Head of caudate nucleus (tissue), 42 donors: ENCODE data around the gene KANSL1.

Experiments
- DNase-seq, 42 donors: peaks; one replicate each; pipeline versions ENCODE4 v3.0.0 to v3.0.0-alpha.2; 2020 to 2021; ENCODE audit warnings: mixed read lengths in 7 of 42
- intact Hi-C: fragments of 100-400 bp; cut with DNase I; formaldehyde crosslinking; loops from one replicate; pipeline ENCODE4 v1.15.0; 2022

Gene KANSL1

GRCh38 chr17:46151762-46152161, 41.5 kb downstream of the KANSL1 start:
- intact Hi-C loops = no loop called here

GRCh38 chr17:46150216-46150963, 42.8 kb downstream of the KANSL1 start:
- DNase-seq = no peak
- intact Hi-C loops = no loop called here

More at GRCh38 chr17:46151762-46152161, 41.5 kb downstream of the KANSL1 start:
- no peak for DNase-seq

GRCh38 chr17:46148247-46148646, 45.0 kb downstream of the KANSL1 start:
- intact Hi-C loops = no loop called here
- DNase-seq = no peak

GRCh38 chr17:46147296-46147695, 45.9 kb downstream of the KANSL1 start:
- intact Hi-C loops = no loop called here
- no peak for DNase-seq

- DNase-seq = no peak
- intact Hi-C loops = no loop called here
These were observed 49.0 kb downstream of the KANSL1 start for GRCh38 chr17:46144246-46144645.

GRCh38 chr17:46143827-46144236, 49.4 kb downstream of the KANSL1 start:
- DNase-seq = no peak
- intact Hi-C loops = no loop called here

GRCh38 chr17:46141645-46142044, 51.6 kb downstream of the KANSL1 start:
- no peak for DNase-seq
- intact Hi-C loops = no loop called here

- intact Hi-C loops = no loop called here
- no peak for DNase-seq
These were observed 52.5 kb downstream of the KANSL1 start for GRCh38 chr17:46140645-46141197.

- intact Hi-C loops = loop anchor here (5.0 kb wide), 2 partner anchors 53 to 693 kb away; partner anchors contain the start of gene KANSL1
These were observed 53.6 kb downstream of the KANSL1 start for GRCh38 chr17:46139432-46140210.

GRCh38 chr17:46138473-46138872, 54.8 kb downstream of the KANSL1 start:
- intact Hi-C loops = loop anchor here (5.0 kb wide), 2 partner anchors 54 to 694 kb away; partner anchors contain the start of gene KANSL1
- DNase-seq = no peak

More at GRCh38 chr17:46139432-46140210, 53.6 kb downstream of the KANSL1 start:
- no peak for DNase-seq

- DNase-seq = no peak
- intact Hi-C loops = loop anchor here (5.0 kb wide), 2 partner anchors 55 to 695 kb away; partner anchors contain the start of gene KANSL1
These were observed 56.4 kb downstream of the KANSL1 start for GRCh38 chr17:46136820-46137219.

- no peak for DNase-seq
- intact Hi-C loops = loop anchor here (2.0 to 5.0 kb wide), 3 partner anchors 56 to 696 kb away; partner anchors contain the start of gene KANSL1
These were observed 57.2 kb downstream of the KANSL1 start for GRCh38 chr17:46135879-46136563.

- no peak for DNase-seq
- intact Hi-C loops = loop anchor here (2.0 to 5.0 kb wide), 3 partner anchors 57 to 697 kb away; partner anchors contain the start of gene KANSL1
These were observed 58.0 kb downstream of the KANSL1 start for GRCh38 chr17:46135126-46135812.

- intact Hi-C loops = no loop called here
These were observed 63.9 kb downstream of the KANSL1 start for GRCh38 chr17:46129302-46129701.

GRCh38 chr17:46128453-46128852, 64.8 kb downstream of the KANSL1 start:
- DNase-seq = no peak
- intact Hi-C loops = no loop called here

More at GRCh38 chr17:46129302-46129701, 63.9 kb downstream of the KANSL1 start:
- DNase-seq = no peak

- intact Hi-C loops = no loop called here
- DNase-seq = no peak
These were observed 65.7 kb downstream of the KANSL1 start for GRCh38 chr17:46127524-46127923.

- intact Hi-C loops = no loop called here
These were observed 66.4 kb downstream of the KANSL1 start for GRCh38 chr17:46126840-46127239.

GRCh38 chr17:46125831-46126230, 67.4 kb downstream of the KANSL1 start:
- DNase-seq = no peak
- intact Hi-C loops = no loop called here

More at GRCh38 chr17:46126840-46127239, 66.4 kb downstream of the KANSL1 start:
- DNase-seq = no peak
